ENCODE measurements around the gene NBEAL2. TPM values are rescaled to one million over a fixed set of nuclear protein-coding genes. Genes with fewer than 3 reads are reported as not detected.

Gene NBEAL2
- total RNA-seq, 1 experiment from 2014 or later: 50.7 TPM

- CTCF ChIA-PET: interaction anchor here (0.5 kb wide), 1 partner anchor 13 kb away, joined by 3 read pairs; no protein-coding TSS in a partner anchor
- no peak for ATAC-seq
Observed at GRCh38 chr3:47003461-47004368, 24.2 kb downstream of the NBEAL2 start.

GRCh38 chr3:47004369-47005211, 25.1 kb downstream of the NBEAL2 start:
- peaks cover 14% of the 10 kb centered on the region; the same call in 1 of the 2 replicates for H3K36me3 ChIP-seq (ENCODE audit: low read depth, low read length)
- DNase-seq: no peak
- ChIA-PET CTCF (interaction anchor here (0.5 kb wide), 1 partner anchor 12 kb away, joined by 3 read pairs; no protein-coding TSS in a partner anchor), POLR2A (ENCODE audit: unreplicated experiment) (no interaction called here)
- no peak overlapping the region for H3K4me2 ChIP-seq (ENCODE audit: low read length)
- TF ChIP-seq EZH2phosphoT487 (IDR thresholded peaks at IDR 0.05; ENCODE audit: borderline replicate concordance, low read length) (no peak), EZH2 (IDR thresholded peaks at IDR 0.05; ENCODE audit: low read length, unreplicated experiment) (no peak)
- TF ChIP-seq, protein P1, sequence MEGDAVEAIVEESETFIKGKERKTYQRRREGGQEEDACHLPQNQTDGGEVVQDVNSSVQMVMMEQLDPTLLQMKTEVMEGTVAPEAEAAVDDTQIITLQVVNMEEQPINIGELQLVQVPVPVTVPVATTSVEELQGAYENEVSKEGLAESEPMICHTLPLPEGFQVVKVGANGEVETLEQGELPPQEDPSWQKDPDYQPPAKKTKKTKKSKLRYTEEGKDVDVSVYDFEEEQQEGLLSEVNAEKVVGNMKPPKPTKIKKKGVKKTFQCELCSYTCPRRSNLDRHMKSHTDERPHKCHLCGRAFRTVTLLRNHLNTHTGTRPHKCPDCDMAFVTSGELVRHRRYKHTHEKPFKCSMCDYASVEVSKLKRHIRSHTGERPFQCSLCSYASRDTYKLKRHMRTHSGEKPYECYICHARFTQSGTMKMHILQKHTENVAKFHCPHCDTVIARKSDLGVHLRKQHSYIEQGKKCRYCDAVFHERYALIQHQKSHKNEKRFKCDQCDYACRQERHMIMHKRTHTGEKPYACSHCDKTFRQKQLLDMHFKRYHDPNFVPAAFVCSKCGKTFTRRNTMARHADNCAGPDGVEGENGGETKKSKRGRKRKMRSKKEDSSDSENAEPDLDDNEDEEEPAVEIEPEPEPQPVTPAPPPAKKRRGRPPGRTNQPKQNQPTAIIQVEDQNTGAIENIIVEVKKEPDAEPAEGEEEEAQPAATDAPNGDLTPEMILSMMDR (conservative IDR thresholded peaks at IDR 0.05; ENCODE audit: low read depth, low read length): no peak
- intact Hi-C loops (cut with micrococcal nuclease): no loop called here
- H3K27me3 ChIP-seq (ENCODE audit: low read length): no peaks in the 10 kb centered on the region
- no peaks in the 10 kb centered on the region for H3K9me3 ChIP-seq (ENCODE audit: low read length)
- H3K4me3 ChIP-seq (ENCODE audit: low read length): no peak overlapping the region
- no peak overlapping the region for H2AFZ ChIP-seq (ENCODE audit: low read length)
- H3K27ac ChIP-seq (ENCODE audit: low read length): no peak overlapping the region
- no peaks in the 10 kb centered on the region for H3K79me2 ChIP-seq (ENCODE audit: low read length)
- ATAC-seq: no peak
- peaks cover 9% of the 10 kb centered on the region for H3K4me1 ChIP-seq (ENCODE audit: insufficient read depth, low read length)
- BruUV-seq (replicated peaks): no TSS peak
- no peaks in the 10 kb centered on the region for H3K9me2 ChIP-seq (replicated peaks; ENCODE audit: low read length)
- no peaks in the 10 kb centered on the region for H4K20me1 ChIP-seq (ENCODE audit: low read length)
- H3K9ac ChIP-seq (ENCODE audit: low read length): no peak overlapping the region
- no peaks in the 10 kb centered on the region for H3F3A ChIP-seq (ENCODE audit: low read length, unreplicated experiment)

More at GRCh38 chr3:47003461-47004368, 24.2 kb downstream of the NBEAL2 start:
- Histone ChIP-seq H3K27ac (ENCODE audit: low read length) (no peak overlapping the region), H4K20me1 (ENCODE audit: low read length) (no peaks in the 10 kb centered on the region), H3K4me2 (ENCODE audit: low read length) (no peak overlapping the region), H3K4me1 (ENCODE audit: insufficient read depth, low read length) (peaks cover 9% of the 10 kb centered on the region), H3K79me2 (ENCODE audit: low read length) (no peaks in the 10 kb centered on the region), H3K9me2 (replicated peaks; ENCODE audit: low read length) (no peaks in the 10 kb centered on the region), H3K27me3 (ENCODE audit: low read length) (no peaks in the 10 kb centered on the region), H2AFZ (ENCODE audit: low read length) (no peak overlapping the region), H3F3A (ENCODE audit: low read length, unreplicated experiment) (no peaks in the 10 kb centered on the region), H3K36me3 (ENCODE audit: low read depth, low read length) (peaks cover 14% of the 10 kb centered on the region; the same call in 1 of the 2 replicates), H3K9ac (ENCODE audit: low read length) (no peak overlapping the region), H3K4me3 (ENCODE audit: low read length) (no peak overlapping the region), H3K9me3 (ENCODE audit: low read length) (no peaks in the 10 kb centered on the region)
- POLR2A ChIA-PET (ENCODE audit: unreplicated experiment): no interaction called here
- BruUV-seq (replicated peaks): no TSS peak
- TF ChIP-seq, protein P1 (conservative IDR thresholded peaks at IDR 0.05; ENCODE audit: low read depth, low read length): no peak
- TF ChIP-seq EZH2 (IDR thresholded peaks at IDR 0.05; ENCODE audit: low read length, unreplicated experiment) (no peak), EZH2phosphoT487 (IDR thresholded peaks at IDR 0.05; ENCODE audit: borderline replicate concordance, low read length) (no peak)
- DNase-seq: no peak
- intact Hi-C loops (cut with micrococcal nuclease): no loop called here

Measured in PC-3 (cell line).